CD14-positive monocyte (primary cell): Measurements from ENCODE around the gene RHOG. TPM values are rescaled to one million over a fixed set of nuclear protein-coding genes. Genes with fewer than 3 reads are reported as not detected.
A peak's percentile ranks its signal among the peaks of the same experiment; 100 is the strongest.

Source experiments
- DNase-seq, 3 donors: peaks; one replicate each; pipeline ENCODE4 v3.0.0-alpha.2; 2011 to 2022
- H2AFZ ChIP-seq: 2 replicates; pipeline ENCODE4 v1.6.0; 2012; ENCODE audit warnings: mild to moderate bottlenecking, low read depth, low read length, inconsistent platforms; ENCODE audit not compliant: insufficient read depth, poor library complexity, severe bottlenecking
- H3K27ac ChIP-seq, 2 donors: 1 replicate in 1 of 2; 2 replicates in 1 of 2; pipeline ENCODE4 v1.5.1; 2012 to 2013; ENCODE audit warnings: low read length in 2 of 2, control low read depth in 1 of 2, inconsistent platforms in 1 of 2, low read depth in 1 of 2, mild to moderate bottlenecking in 1 of 2
- H3K27me3 ChIP-seq, 2 donors: one replicate each; pipeline versions ENCODE4 v1.6.0 to v1.6.1; 2011 to 2013; ENCODE audit warnings: low read length in 2 of 2; ENCODE audit not compliant: control insufficient read depth in 2 of 2, insufficient read depth in 2 of 2
- H3K36me3 ChIP-seq, 2 donors: replicated peaks in 1 of 2; 1 replicate in 1 of 2; 2 replicates in 1 of 2; pipeline versions ENCODE4 v1.5.1 to v1.6.1; 2012 to 2013; ENCODE audit warnings: low read length in 2 of 2, control low read depth in 1 of 2, inconsistent platforms in 1 of 2, mild to moderate bottlenecking in 1 of 2; ENCODE audit not compliant: insufficient read depth in 2 of 2, control insufficient read depth in 1 of 2
- H3K4me1 ChIP-seq, 2 donors: 1 replicate in 1 of 2; 2 replicates in 1 of 2; pipeline versions ENCODE4 v1.5.1 to v1.6.1; 2012 to 2013; ENCODE audit warnings: low read length in 2 of 2, control low read depth in 1 of 2, inconsistent platforms in 1 of 2, mild to moderate bottlenecking in 1 of 2, moderate library complexity in 1 of 2; ENCODE audit not compliant: insufficient read depth in 2 of 2, control insufficient read depth in 1 of 2
- H3K4me2 ChIP-seq: replicated peaks from 2 replicates; pipeline ENCODE3; 2012; ENCODE audit warnings: low read length, moderate library complexity, mild to moderate bottlenecking; ENCODE audit not compliant: poor library complexity, severe bottlenecking; ENCODE audit errors: extremely low read depth
- H3K4me3 ChIP-seq, 3 experiments: fragments of 200-600 bp in 1 of 3; sonication (generic) in 1 of 3; replicated peaks in 1 of 3; 1 replicate in 2 of 3; 2 replicates in 1 of 3; pipeline ENCODE4 v1.5.1; 2011 to 2013; ENCODE audit warnings: low read length in 3 of 3, mild to moderate bottlenecking in 3 of 3, control low read depth in 2 of 3, low read depth in 2 of 3, inconsistent platforms in 1 of 3, moderate library complexity in 1 of 3
- H3K79me2 ChIP-seq: 2 replicates; pipeline ENCODE4 v1.6.0; 2012; ENCODE audit warnings: mild to moderate bottlenecking, control low read depth, inconsistent platforms, low read length, moderate library complexity; ENCODE audit not compliant: insufficient read depth
- H3K9ac ChIP-seq: 2 replicates; pipeline ENCODE4 v1.6.0; 2017; ENCODE audit warnings: low read length, mild to moderate bottlenecking; ENCODE audit not compliant: insufficient read depth, poor library complexity, severe bottlenecking
- H3K9me3 ChIP-seq, 2 donors: replicated peaks in 1 of 2; 1 replicate in 1 of 2; 2 replicates in 1 of 2; pipeline versions ENCODE4 v1.5.1 to v1.6.1; 2012 to 2013; ENCODE audit warnings: low read length in 2 of 2, control low read depth in 1 of 2; ENCODE audit not compliant: control insufficient read depth in 1 of 2, insufficient read depth in 1 of 2
- H4K20me1 ChIP-seq: 2 replicates; pipeline ENCODE4 v1.6.0; 2012; ENCODE audit warnings: mild to moderate bottlenecking, low read length, control low read depth, moderate library complexity; ENCODE audit not compliant: insufficient read depth
- H3K27ac Mint-ChIP-seq, 7 donors: one replicate each; pipeline ENCODE4 v1.8.0; 2020; ENCODE audit warnings: mild to moderate bottlenecking in 7 of 7, mixed read lengths in 7 of 7, moderate library complexity in 6 of 7, inconsistent platforms in 2 of 7
- H3K27me3 Mint-ChIP-seq, 3 donors: one replicate each; pipeline ENCODE4 v1.8.0; 2021 to 2022; ENCODE audit warnings: low read depth in 3 of 3, mild to moderate bottlenecking in 3 of 3, mixed read lengths in 3 of 3, moderate library complexity in 3 of 3, inconsistent platforms in 1 of 3
- H3K36me3 Mint-ChIP-seq, 2 donors: one replicate each; pipeline ENCODE4 v1.8.0; 2020; ENCODE audit warnings: mixed read lengths in 2 of 2, inconsistent platforms in 1 of 2, mild to moderate bottlenecking in 1 of 2
- H3K4me1 Mint-ChIP-seq: one replicate; pipeline ENCODE4 v1.8.0; 2020; ENCODE audit warnings: mild to moderate bottlenecking, mixed read lengths
- H3K4me3 Mint-ChIP-seq, 2 donors: one replicate each; pipeline ENCODE4 v1.8.0; 2020; ENCODE audit warnings: mild to moderate bottlenecking in 2 of 2, mixed read lengths in 2 of 2, moderate library complexity in 1 of 2
- H3K9me3 Mint-ChIP-seq, 7 donors: one replicate each; pipeline ENCODE4 v1.8.0; 2020 to 2022; ENCODE audit warnings: mixed read lengths in 7 of 7, mild to moderate bottlenecking in 6 of 7, moderate library complexity in 6 of 7, inconsistent platforms in 2 of 7
- CTCF ChIP-seq: fragments of 200-600 bp; IDR thresholded peaks from one replicate; pipeline ENCODE4 v1.8.0; 2022; ENCODE audit warnings: antibody characterized with exemption, mild to moderate bottlenecking
- WGBS: methylation state at CpG from one replicate; pipeline ENCODE4 v1.1.5; 2013; ENCODE audit warnings: missing lambda C conversion rate; ENCODE audit not compliant: insufficient coverage; 5-methylcytosine and 5-hydroxymethylcytosine counted together
- intact Hi-C, 2 donors: fragments of 100-400 bp; cut with micrococcal nuclease; formaldehyde crosslinking; loops; one replicate each; pipeline versions ENCODE4 v1.15.0 to v1.15.1; 2023
- polyA plus RNA-seq, 3 donors: library from polyadenylated mRNA; depleted of rRNA in 1 of 3; unstranded in 2 of 3; stranded (reverse) in 1 of 3; fragments of 300-500 nt in 2 of 3; fragments of >200 nt in 1 of 3; fragmentation: Illumina TruSeq in 2 of 3; gene quantifications; 1 replicate in 2 of 3; 2 replicates in 1 of 3; pipeline ENCODE4 v1.2.3, GENCODE V29; 2012 to 2021

Gene RHOG
- polyA plus RNA-seq, 3 donors, result 315 to 505 (median 458) TPM

- H3K36me3 Mint-ChIP-seq, result peaks cover 42 to 52% of the 10 kb centered on the region in 2 donors
Measured at GRCh38 chr11:3835751-3836150, 5.0 kb downstream of the RHOG start.

More at GRCh38 chr11:3835751-3836150, 5.0 kb downstream of the RHOG start:
- Mint-ChIP-seq H3K9me3 (peaks cover 0 to 3% (median 0%) of the 10 kb centered on the region in 7 donors), H3K27ac (peak overlapping the region; percentile 92 to 99 (median 95)), H3K4me3 (peak overlapping the region; percentile 96 to 98), H3K4me1 (peaks cover 90% of the 10 kb centered on the region), H3K27me3 (no peaks in the 10 kb centered on the region)
- Histone ChIP-seq H3K4me2 (peak overlapping the region; percentile 96), H3K27ac (peak overlapping the region; percentile 87 to 97), H3K9me3 (no peaks in the 10 kb centered on the region), H3K27me3 (no peaks in the 10 kb centered on the region), H3K9ac (peak overlapping the region; percentile 39), H3K36me3 (peaks cover 2 to 17% of the 10 kb centered on the region in 2 donors), H3K4me1 (peaks cover 81 to 89% of the 10 kb centered on the region in 2 donors), H4K20me1 (peaks cover 99% of the 10 kb centered on the region), H3K4me3 (peak overlapping the region; percentile 2 to 100 (median 21)), H2AFZ (no peak overlapping the region), H3K79me2 (peaks cover 100% of the 10 kb centered on the region)
- TF ChIP-seq CTCF, result no peak
- 54% methylated on average over 1 of the region's 4 CpGs for WGBS
- peak in 1 of 3 donors; percentile 64 for DNase-seq
- intact Hi-C loops, result loop anchor here in 1 of 2 donors (5.0 kb wide), 1 partner anchor 38 kb away; the partner anchor contains the start of gene NUP98
